Cardiac muscle cell (in vitro differentiated cells and primary cell): ENCODE data around the gene HBG2. TPM values are rescaled to one million over a fixed set of nuclear protein-coding genes. Genes with fewer than 3 reads are reported as not detected.

Source experiments
- DNase-seq, 2 donors: peaks; one replicate each; pipeline versions ENCODE4 v3.0.0 to v3.0.0-alpha.2; 2010 to 2017; ENCODE audit warnings: low read depth in 1 of 2, low spot score in 1 of 2
- H3K27ac ChIP-seq: fragments of 200-600 bp; sonication (generic); 2 replicates; pipeline ENCODE4 v1.5.1; 2016
- H3K27me3 ChIP-seq: fragments of 200-600 bp; sonication (generic); 2 replicates; pipeline ENCODE4 v1.6.0; 2016; ENCODE audit warnings: control low read depth
- H3K36me3 ChIP-seq: fragments of 200-600 bp; sonication (generic); 2 replicates; pipeline ENCODE4 v1.5.1; 2016; ENCODE audit warnings: control low read depth
- H3K4me1 ChIP-seq: fragments of 200-600 bp; sonication (generic); 2 replicates; pipeline ENCODE4 v1.8.1; 2017; ENCODE audit warnings: low read depth, mild to moderate bottlenecking, mixed run types
- H3K4me3 ChIP-seq: fragments of 200-600 bp; sonication (generic); 2 replicates; pipeline ENCODE4 v1.5.1; 2016; ENCODE audit warnings: mild to moderate bottlenecking
- H3K9me3 ChIP-seq: fragments of 200-600 bp; sonication (generic); 2 replicates; pipeline ENCODE4 v1.5.1; 2017; ENCODE audit warnings: low read depth, mild to moderate bottlenecking, control low read depth
- polyA plus RNA-seq: library from polyadenylated mRNA; unstranded; fragments of >200 nt; fragmentation: Nextera tagmentation; extraction: Ambion mirVana; gene quantifications from 2 replicates; pipeline ENCODE4 v1.2.1, GENCODE V29; 2016
- total RNA-seq: library from RNA; depleted of rRNA; stranded (reverse); fragments of >200 nt; gene quantifications from 2 replicates; pipeline ENCODE4 v1.2.3, GENCODE V29; 2016
- TF ChIP-seq, protein P1 (sequence below): IDR thresholded peaks from 2 replicates; pipeline ENCODE4 v1.5.1; 2012; ENCODE audit warnings: low read depth, mild to moderate bottlenecking, low read length

HBG2 gene
- total and polyA plus RNA-seq, 2 experiments from 2014 or later: not detected

- H3K36me3 ChIP-seq: no peaks in the 10 kb centered on the region
- no peak overlapping the region for H3K4me3 ChIP-seq
- H3K4me1 ChIP-seq: no peaks in the 10 kb centered on the region
- H3K27ac ChIP-seq: no peak overlapping the region
- H3K27me3 ChIP-seq: no peaks in the 10 kb centered on the region
- H3K9me3 ChIP-seq: no peaks in the 10 kb centered on the region
- no peak for DNase-seq
- TF ChIP-seq, protein P1, sequence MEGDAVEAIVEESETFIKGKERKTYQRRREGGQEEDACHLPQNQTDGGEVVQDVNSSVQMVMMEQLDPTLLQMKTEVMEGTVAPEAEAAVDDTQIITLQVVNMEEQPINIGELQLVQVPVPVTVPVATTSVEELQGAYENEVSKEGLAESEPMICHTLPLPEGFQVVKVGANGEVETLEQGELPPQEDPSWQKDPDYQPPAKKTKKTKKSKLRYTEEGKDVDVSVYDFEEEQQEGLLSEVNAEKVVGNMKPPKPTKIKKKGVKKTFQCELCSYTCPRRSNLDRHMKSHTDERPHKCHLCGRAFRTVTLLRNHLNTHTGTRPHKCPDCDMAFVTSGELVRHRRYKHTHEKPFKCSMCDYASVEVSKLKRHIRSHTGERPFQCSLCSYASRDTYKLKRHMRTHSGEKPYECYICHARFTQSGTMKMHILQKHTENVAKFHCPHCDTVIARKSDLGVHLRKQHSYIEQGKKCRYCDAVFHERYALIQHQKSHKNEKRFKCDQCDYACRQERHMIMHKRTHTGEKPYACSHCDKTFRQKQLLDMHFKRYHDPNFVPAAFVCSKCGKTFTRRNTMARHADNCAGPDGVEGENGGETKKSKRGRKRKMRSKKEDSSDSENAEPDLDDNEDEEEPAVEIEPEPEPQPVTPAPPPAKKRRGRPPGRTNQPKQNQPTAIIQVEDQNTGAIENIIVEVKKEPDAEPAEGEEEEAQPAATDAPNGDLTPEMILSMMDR: no peak
These were observed 44.1 kb downstream of the HBG2 start for GRCh38 chr11:5210376-5210885.

DNA sequence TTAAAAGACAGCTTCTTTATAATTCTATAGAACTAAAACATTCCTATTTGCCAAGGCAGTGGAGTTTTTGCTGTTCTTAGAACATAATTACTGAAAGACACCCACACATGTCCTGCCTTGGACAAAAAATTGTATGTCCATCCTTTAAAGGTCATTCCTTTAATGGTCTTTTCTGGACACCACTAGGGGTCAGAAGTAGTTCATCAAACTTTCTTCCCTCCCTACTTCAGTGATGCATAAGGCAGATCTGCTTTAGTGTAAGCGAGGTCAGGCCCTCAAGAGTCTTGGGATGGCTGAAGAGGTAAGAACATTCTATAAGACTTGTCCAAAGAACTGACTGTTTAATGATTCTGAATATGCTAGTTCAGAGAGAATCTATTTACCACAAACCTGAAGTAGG lies 49.8 kb downstream of the HBG2 start:
- peak; percentile 63 to 77 for DNase-seq
- TF ChIP-seq, protein P1: peak; percentile 70
- Histone ChIP-seq H3K36me3 (no peaks in the 10 kb centered on the region), H3K9me3 (no peaks in the 10 kb centered on the region), H3K4me1 (no peaks in the 10 kb centered on the region), H3K4me3 (no peak overlapping the region), H3K27me3 (no peaks in the 10 kb centered on the region), H3K27ac (no peak overlapping the region)

DNA sequence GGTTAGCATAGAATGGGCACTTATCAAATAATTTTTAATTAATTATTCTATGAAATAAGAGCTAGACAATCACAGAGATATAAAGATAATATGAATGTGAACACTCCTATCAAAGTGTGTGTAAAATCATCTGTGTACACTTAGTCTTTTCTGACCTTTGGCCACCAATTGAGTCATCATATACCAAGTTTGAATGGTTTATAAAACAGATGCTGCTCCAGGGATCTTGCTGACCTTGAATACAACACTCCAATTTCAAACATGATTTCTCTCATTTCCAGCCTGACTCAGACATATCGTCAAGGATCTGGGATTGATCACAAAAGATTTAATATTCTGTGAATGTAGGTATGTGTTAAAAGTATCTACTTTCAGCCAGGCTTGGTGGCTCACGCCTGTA lies 51.2 kb downstream of the HBG2 start:
- H3K4me1 ChIP-seq: no peaks in the 10 kb centered on the region
- TF ChIP-seq, protein P1: no peak
- H3K4me3 ChIP-seq: no peak overlapping the region
- H3K27ac ChIP-seq: no peak overlapping the region
- no peaks in the 10 kb centered on the region for H3K27me3 ChIP-seq
- H3K36me3 ChIP-seq: no peaks in the 10 kb centered on the region
- H3K9me3 ChIP-seq: no peaks in the 10 kb centered on the region
- DNase-seq: no peak

Other genes with a start within 250 kb of the HBG2 start
- not detected in 2 replicates for gene OR52J3, start 208.3 kb downstream of the HBG2 start, total RNA-seq
- gene OR52J3, start 208.3 kb downstream of the HBG2 start, polyA plus RNA-seq: not detected in 2 replicates
- not detected in 2 replicates for gene OR52E2, start 195.2 kb downstream of the HBG2 start, total RNA-seq
- gene OR52E2, start 195.2 kb downstream of the HBG2 start, polyA plus RNA-seq: not detected in 2 replicates
- gene OR52E1, start 185.2 kb downstream of the HBG2 start, total RNA-seq: not detected in 2 replicates
- not detected in 2 replicates for gene OR52E1, start 185.2 kb downstream of the HBG2 start, polyA plus RNA-seq
- gene OR52A5, start 116.4 kb downstream of the HBG2 start, total RNA-seq: not detected in 2 replicates
- not detected in 2 replicates for gene OR52A5, start 116.4 kb downstream of the HBG2 start, polyA plus RNA-seq
- gene OR52A1, start 100.0 kb downstream of the HBG2 start, total RNA-seq: not detected in 2 replicates
- not detected in 2 replicates for gene OR52A1, start 100.0 kb downstream of the HBG2 start, polyA plus RNA-seq
- not detected in 2 replicates for gene OR51V1, start 54.1 kb downstream of the HBG2 start, total RNA-seq
- not detected in 2 replicates for gene OR51V1, start 54.1 kb downstream of the HBG2 start, polyA plus RNA-seq
- not detected in 2 replicates for gene HBB, start 27.7 kb downstream of the HBG2 start, total RNA-seq
- gene HBB, start 27.7 kb downstream of the HBG2 start, polyA plus RNA-seq: not detected in 2 replicates
- 0.95 TPM in 1 of 2 replicates, not detected in the other for gene HBD, start 20.3 kb downstream of the HBG2 start, total RNA-seq
- gene HBD, start 20.3 kb downstream of the HBG2 start, polyA plus RNA-seq: 2.8 TPM in 1 of 2 replicates, not detected in the other
- not detected in 2 replicates for gene HBG1, start 4.9 kb downstream of the HBG2 start, total RNA-seq
- gene HBG1, start 4.9 kb downstream of the HBG2 start, polyA plus RNA-seq: not detected in 2 replicates
- gene HBE1, start 15.2 kb upstream of the HBG2 start, total RNA-seq: 0.32 and 0.51 TPM in 2 replicates
- 0.23 TPM in 1 of 2 replicates, not detected in the other for gene HBE1, start 15.2 kb upstream of the HBG2 start, polyA plus RNA-seq
- 0.57 and 0.85 TPM in 2 replicates for gene OR51B4, start 47.2 kb upstream of the HBG2 start, total RNA-seq
- 0.24 TPM in 1 of 2 replicates, not detected in the other for gene OR51B4, start 47.2 kb upstream of the HBG2 start, polyA plus RNA-seq
- gene OR51B2, start 69.5 kb upstream of the HBG2 start, total RNA-seq: 1.6 TPM in 1 of 2 replicates, not detected in the other
- gene OR51B2, start 69.5 kb upstream of the HBG2 start, polyA plus RNA-seq: not detected in 2 replicates
- 1.4 and 3.6 TPM in 2 replicates for gene OR51B5, start 88.7 kb upstream of the HBG2 start, total RNA-seq
- 0.25 and 1.1 TPM in 2 replicates for gene OR51B5, start 88.7 kb upstream of the HBG2 start, polyA plus RNA-seq
- gene OR51B6, start 96.7 kb upstream of the HBG2 start, total RNA-seq: not detected in 2 replicates
- 0.39 TPM in 1 of 2 replicates, not detected in the other for gene OR51B6, start 96.7 kb upstream of the HBG2 start, polyA plus RNA-seq
- gene OR51M1, start 129.0 kb upstream of the HBG2 start, total RNA-seq: not detected in 2 replicates
- not detected in 2 replicates for gene OR51M1, start 129.0 kb upstream of the HBG2 start, polyA plus RNA-seq
- gene OR51Q1, start 167.3 kb upstream of the HBG2 start, total RNA-seq: not detected in 2 replicates
- gene OR51Q1, start 167.3 kb upstream of the HBG2 start, polyA plus RNA-seq: not detected in 2 replicates
- gene OR51I1, start 186.7 kb upstream of the HBG2 start, total RNA-seq: 0.60 TPM in 1 of 2 replicates, not detected in the other
- not detected in 2 replicates for gene OR51I1, start 186.7 kb upstream of the HBG2 start, polyA plus RNA-seq
- not detected in 2 replicates for gene OR51I2, start 194.5 kb upstream of the HBG2 start, total RNA-seq
- gene OR51I2, start 194.5 kb upstream of the HBG2 start, polyA plus RNA-seq: 0.19 TPM in 1 of 2 replicates, not detected in the other
- not detected in 2 replicates for gene OR52D1, start 233.9 kb upstream of the HBG2 start, total RNA-seq
- 0.82 TPM in 1 of 2 replicates, not detected in the other for gene OR52D1, start 233.9 kb upstream of the HBG2 start, polyA plus RNA-seq